Peyer's patch (tissue), 4 donors: ENCODE measurements around the gene UGT2B15. TPM values are rescaled to one million over a fixed set of nuclear protein-coding genes. Genes with fewer than 3 reads are reported as not detected.
A peak's percentile ranks its signal among the peaks of the same experiment; 100 is the strongest.
"Not testable (repeated sequence)": the region's sequence is repeated elsewhere in the genome, so short reads cannot be mapped to it uniquely, and the experiment has no call there.

ENCODE experiments used
- DNase-seq, 3 donors: peaks; one replicate each; pipeline ENCODE4 v3.0.0-alpha.2; 2017 to 2019
- H3K27ac ChIP-seq, 4 donors: fragments of 200-600 bp; sonication (generic); one replicate each; pipeline ENCODE4 v1.5.1; 2016 to 2019
- H3K27me3 ChIP-seq, 2 donors: fragments of 200-600 bp; sonication (generic); one replicate each; pipeline ENCODE4 v1.5.1; 2019
- H3K36me3 ChIP-seq, 3 donors: fragments of 200-600 bp; sonication (generic); one replicate each; pipeline ENCODE4 v1.5.1; 2016 to 2019
- H3K4me1 ChIP-seq, 4 donors: fragments of 200-600 bp; sonication (generic); one replicate each; pipeline ENCODE4 v1.5.1; 2016 to 2019
- H3K4me3 ChIP-seq, 4 donors: fragments of 200-600 bp; sonication (generic); 1 replicate in 3 of 4; 2 replicates in 1 of 4; pipeline ENCODE4 v1.5.1; 2016 to 2019; ENCODE audit warnings: mild to moderate bottlenecking in 1 of 4
- H3K9me3 ChIP-seq, 4 donors: fragments of 200-600 bp; sonication (generic); one replicate each; pipeline ENCODE4 v1.5.1; 2016 to 2019; ENCODE audit warnings: mild to moderate bottlenecking in 1 of 4
- POLR2A ChIP-seq, 2 donors: fragments of 450-650 bp; IDR thresholded peaks; one replicate each; pipeline ENCODE4 v1.5.1; 2017; ENCODE audit warnings: antibody characterized with exemption in 2 of 2, mild to moderate bottlenecking in 2 of 2, moderate library complexity in 2 of 2
- total RNA-seq, 4 donors: library from RNA; depleted of rRNA; stranded (reverse); fragments of >200 nt; gene quantifications; one replicate each; pipeline ENCODE4 v1.1.0, GENCODE V29; 2016
- TF ChIP-seq, protein P1 (sequence below), 6 experiments: fragments of 450-650 bp in 4 of 6; fragments of 200-600 bp in 2 of 6; sonication (generic) in 1 of 6; IDR thresholded peaks; one replicate each; pipeline ENCODE4 v1.5.1; 2017 to 2019; ENCODE audit warnings: antibody characterized with exemption in 6 of 6, mild to moderate bottlenecking in 3 of 6, moderate library complexity in 1 of 6

Gene UGT2B15
- total RNA-seq: 10 to 100 TPM in 3 of 4 donors, not detected in 1; 13.0 to 76.4 (median 24.0) TPM

DNA sequence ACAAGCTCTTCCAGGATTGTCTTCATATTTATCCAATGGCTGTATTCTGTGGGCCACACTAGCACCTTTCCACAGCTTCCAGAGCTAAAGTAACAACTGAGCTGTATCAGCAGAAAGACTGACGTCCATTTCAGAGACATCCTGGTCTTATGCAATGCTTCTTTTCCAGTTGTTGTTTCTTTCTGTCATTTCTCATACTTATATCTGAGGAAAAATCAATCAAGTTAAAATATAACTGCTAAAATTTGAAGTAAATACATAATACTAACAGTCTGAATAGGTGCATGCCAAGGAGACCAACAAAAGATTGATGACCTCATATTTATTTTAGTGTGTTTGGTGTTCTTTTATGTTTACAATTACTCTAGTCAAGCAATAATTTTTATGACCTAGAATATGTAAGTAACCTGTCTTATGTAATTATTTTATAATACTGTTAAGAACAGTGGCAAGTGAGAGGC, at the start of gene UGT2B15:
UGT2B15 (minus strand) TSS at position 174 of the 461 bp plus-strand sequence; CDS start at position 140, 34 bp downstream.
- H3K4me1 ChIP-seq, DNase-seq, H3K9me3 ChIP-seq, H3K27me3 ChIP-seq, H3K36me3 ChIP-seq: not testable (repeated sequence)
- Histone ChIP-seq H3K27ac (peak within 1 kb of the TSS in 1 of 4 donors; percentile 18), H3K4me3 (peak within 1 kb of the TSS in 1 of 4 donors; percentile 4)

DNA sequence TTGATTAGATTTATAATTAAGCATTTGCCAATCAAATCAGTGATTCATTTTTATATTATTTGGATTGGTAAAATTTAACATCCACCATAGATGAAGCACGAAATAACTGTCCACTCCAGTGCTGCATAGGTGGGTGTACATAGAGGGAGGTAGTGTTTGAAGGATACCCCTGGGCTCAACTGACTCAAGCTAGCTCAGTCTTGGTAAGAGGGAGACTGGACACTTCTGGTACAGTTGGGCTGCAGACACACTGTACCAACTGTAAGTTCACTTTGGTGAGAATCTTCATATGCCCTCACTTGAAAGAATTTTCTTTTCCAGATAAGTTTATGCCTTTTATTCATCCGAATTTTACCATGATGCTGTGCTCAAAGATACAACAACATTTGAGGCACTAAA, 48.6 kb upstream of the UGT2B15 start:
- no peak for TF ChIP-seq POLR2A (IDR thresholded peaks at IDR 0.05)
- TF ChIP-seq, protein P1, sequence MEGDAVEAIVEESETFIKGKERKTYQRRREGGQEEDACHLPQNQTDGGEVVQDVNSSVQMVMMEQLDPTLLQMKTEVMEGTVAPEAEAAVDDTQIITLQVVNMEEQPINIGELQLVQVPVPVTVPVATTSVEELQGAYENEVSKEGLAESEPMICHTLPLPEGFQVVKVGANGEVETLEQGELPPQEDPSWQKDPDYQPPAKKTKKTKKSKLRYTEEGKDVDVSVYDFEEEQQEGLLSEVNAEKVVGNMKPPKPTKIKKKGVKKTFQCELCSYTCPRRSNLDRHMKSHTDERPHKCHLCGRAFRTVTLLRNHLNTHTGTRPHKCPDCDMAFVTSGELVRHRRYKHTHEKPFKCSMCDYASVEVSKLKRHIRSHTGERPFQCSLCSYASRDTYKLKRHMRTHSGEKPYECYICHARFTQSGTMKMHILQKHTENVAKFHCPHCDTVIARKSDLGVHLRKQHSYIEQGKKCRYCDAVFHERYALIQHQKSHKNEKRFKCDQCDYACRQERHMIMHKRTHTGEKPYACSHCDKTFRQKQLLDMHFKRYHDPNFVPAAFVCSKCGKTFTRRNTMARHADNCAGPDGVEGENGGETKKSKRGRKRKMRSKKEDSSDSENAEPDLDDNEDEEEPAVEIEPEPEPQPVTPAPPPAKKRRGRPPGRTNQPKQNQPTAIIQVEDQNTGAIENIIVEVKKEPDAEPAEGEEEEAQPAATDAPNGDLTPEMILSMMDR (IDR thresholded peaks at IDR 0.05): no peak
- DNase-seq: no peak
- Histone ChIP-seq H3K4me1 (no peaks in the 10 kb centered on the region), H3K9me3 (no peaks in the 10 kb centered on the region), H3K27me3 (no peaks in the 10 kb centered on the region), H3K36me3 (no peaks in the 10 kb centered on the region), H3K27ac (no peak overlapping the region), H3K4me3 (no peak overlapping the region)

DNA sequence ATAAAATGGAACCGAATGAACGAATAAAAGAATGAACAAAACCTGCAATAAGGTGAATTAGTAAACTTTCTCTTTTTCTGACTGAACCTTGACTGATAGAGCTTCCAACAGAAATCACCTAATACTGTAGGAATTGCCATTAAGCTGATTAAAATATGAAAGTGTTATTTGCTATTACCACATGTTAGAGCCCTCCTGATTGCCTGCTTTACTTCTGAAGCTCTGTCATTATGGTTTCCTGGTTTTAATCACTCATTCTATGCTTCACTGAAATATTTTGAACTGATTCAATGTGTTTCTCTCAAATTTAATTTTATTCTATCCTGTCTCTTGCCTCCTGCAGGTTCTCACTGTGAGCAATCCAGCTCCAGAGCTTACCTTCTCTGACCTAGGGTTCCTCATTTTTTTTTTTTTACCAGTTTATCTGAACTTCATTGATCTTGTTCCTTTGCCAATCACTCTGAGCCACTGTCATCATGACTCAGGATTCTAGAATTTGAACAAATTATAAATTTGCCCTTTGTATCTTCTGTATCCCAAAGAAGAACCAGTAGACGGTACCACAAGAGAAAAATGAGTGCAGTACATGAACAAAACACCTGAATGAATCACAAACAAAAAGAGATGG, 48.1 kb upstream of the UGT2B15 start:
- no peak overlapping the region for H3K4me3 ChIP-seq
- no peak for DNase-seq
- H3K4me1 ChIP-seq: no peaks in the 10 kb centered on the region
- no peaks in the 10 kb centered on the region for H3K27me3 ChIP-seq
- no peaks in the 10 kb centered on the region for H3K9me3 ChIP-seq
- no peaks in the 10 kb centered on the region for H3K36me3 ChIP-seq
- TF ChIP-seq, protein P1 (IDR thresholded peaks at IDR 0.05): no peak
- TF ChIP-seq POLR2A (IDR thresholded peaks at IDR 0.05): no peak
- no peak overlapping the region for H3K27ac ChIP-seq

DNA sequence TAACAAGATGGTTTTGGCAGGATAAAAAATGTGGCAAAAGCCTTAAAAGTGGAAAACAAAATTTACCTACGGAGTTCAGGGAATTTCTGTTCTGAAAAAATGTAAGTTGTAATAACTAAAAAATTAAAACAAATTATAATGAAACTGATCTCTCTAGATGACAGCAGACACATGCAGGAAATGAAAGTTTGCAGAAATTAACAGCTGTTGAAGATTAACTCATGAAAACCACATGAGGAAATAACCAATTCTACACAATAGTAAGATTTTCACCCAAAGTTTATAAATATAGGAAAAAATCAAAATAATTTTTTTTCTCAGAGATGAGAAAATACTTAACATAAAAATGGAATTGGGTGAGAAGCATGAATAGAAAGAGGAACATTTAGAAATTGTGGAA, 47.5 kb upstream of the UGT2B15 start:
- Histone ChIP-seq H3K36me3 (no peaks in the 10 kb centered on the region), H3K4me1 (no peaks in the 10 kb centered on the region), H3K9me3 (no peaks in the 10 kb centered on the region), H3K27me3 (no peaks in the 10 kb centered on the region), H3K4me3 (no peak overlapping the region), H3K27ac (no peak overlapping the region)
- TF ChIP-seq, protein P1 (IDR thresholded peaks at IDR 0.05): no peak
- DNase-seq: no peak

DNA sequence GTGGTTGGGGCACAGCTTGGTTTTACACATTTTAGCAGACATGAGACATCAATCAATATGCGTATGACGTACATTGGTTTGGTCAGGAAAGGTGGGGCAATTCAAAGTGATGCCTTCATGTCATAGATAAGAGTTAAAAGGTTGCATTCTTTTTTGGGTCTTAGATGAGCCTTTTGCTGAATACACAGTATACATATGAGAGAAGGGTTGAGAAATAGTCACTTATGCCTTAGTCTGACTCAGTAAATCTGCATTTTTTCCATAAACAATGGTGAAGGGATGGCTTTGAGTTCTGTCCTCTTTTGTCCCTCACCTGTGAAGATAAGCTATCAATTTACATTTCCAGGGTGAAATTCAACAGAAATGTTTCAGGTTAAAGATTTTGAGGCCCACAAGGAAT, 43.9 kb upstream of the UGT2B15 start:
- no peaks in the 10 kb centered on the region for H3K4me1 ChIP-seq
- no peaks in the 10 kb centered on the region for H3K36me3 ChIP-seq
- DNase-seq: no peak
- H3K27ac ChIP-seq: no peak overlapping the region
- H3K9me3 ChIP-seq: no peaks in the 10 kb centered on the region
- no peak overlapping the region for H3K4me3 ChIP-seq
- TF ChIP-seq, protein P1 (IDR thresholded peaks at IDR 0.05): no peak
- no peak for TF ChIP-seq POLR2A (IDR thresholded peaks at IDR 0.05)
- H3K27me3 ChIP-seq: no peaks in the 10 kb centered on the region

DNA sequence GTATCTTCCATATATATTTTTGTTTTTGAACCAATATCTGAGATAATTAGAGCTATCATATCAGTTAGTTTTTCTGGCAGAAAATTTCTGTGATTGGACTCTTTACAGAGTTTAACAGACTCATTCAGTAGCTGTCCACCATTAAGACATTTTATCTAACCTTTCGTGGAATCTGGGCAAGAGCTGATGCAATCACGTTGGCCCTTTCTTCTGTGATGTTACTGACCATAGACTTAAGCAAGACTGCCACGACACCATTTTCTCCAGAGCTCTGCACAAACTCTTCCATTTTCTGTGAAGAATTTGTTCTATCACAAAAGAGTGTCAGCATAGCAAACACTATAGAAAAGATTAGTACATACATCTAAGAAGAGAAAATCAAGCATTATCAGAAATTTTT, 41.8 kb upstream of the UGT2B15 start:
- Histone ChIP-seq H3K4me3 (no peak overlapping the region), H3K9me3 (no peaks in the 10 kb centered on the region), H3K27me3 (no peaks in the 10 kb centered on the region), H3K36me3 (no peaks in the 10 kb centered on the region), H3K27ac (no peak overlapping the region), H3K4me1 (no peaks in the 10 kb centered on the region)
- no peak for TF ChIP-seq POLR2A (IDR thresholded peaks at IDR 0.05)
- TF ChIP-seq, protein P1 (IDR thresholded peaks at IDR 0.05): no peak
- no peak for DNase-seq
